Stimulated activated CD8-positive, alpha-beta memory T cell treated with anti-CD3 and anti-CD28 coated beads, Interleukin-7, amount 100 ng/mL, for 1 hour (primary cell): ENCODE results near the gene AKAP17A.

Experiments used
- DNase-seq, 2 donors: peaks; one replicate each; pipeline ENCODE4 v3.0.0-alpha.2; 2020; ENCODE audit warnings: low read depth in 2 of 2

The AKAP17A gene

DNA sequence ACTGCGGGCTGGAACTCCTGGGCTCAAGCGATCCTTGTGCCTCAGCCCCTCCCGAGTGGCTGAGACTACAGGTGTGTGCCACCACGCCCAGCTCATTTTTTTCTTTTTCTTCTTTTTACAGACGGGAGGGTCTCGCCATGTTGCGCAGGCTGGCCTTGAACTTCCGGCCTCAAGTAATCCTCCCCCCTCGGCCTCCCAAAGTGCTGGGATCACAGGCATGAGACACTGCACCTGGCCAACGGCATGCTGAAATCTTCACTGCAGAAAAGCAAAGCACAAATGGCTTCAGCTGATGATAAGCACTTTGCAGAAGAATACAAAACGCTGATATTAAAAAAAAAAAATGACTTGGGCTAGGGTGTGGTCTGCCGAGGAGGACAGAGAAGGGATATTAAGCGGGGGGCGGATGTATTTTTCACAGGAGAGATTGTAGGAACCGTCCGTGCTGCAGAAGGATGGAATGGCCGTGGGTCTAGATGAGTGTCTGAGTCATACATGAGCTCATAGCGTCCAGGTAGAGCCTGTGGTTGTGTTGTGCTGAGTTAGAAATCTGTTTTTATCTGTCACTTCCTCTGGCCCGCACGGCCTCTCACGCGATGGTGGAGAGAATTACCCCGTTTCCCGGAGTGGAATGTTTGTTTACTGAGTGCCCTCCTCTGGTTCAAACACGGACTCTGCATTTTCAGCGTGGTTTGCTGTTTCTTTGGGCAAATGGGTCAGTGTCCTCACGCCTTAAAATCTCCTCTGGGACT, 8.5 kb upstream of the AKAP17A start:
- no peak for DNase-seq

GRCh38 chrX:1584237-1585011, 7.0 kb upstream of the AKAP17A start:
- DNase-seq, result no peak

GRCh38 chrX:1587161-1587560, 4.2 kb upstream of the AKAP17A start:
- no peak for DNase-seq

GRCh38 chrX:1589356-1590130, 1.9 kb upstream of the AKAP17A start:
- DNase-seq, result no peak

DNA sequence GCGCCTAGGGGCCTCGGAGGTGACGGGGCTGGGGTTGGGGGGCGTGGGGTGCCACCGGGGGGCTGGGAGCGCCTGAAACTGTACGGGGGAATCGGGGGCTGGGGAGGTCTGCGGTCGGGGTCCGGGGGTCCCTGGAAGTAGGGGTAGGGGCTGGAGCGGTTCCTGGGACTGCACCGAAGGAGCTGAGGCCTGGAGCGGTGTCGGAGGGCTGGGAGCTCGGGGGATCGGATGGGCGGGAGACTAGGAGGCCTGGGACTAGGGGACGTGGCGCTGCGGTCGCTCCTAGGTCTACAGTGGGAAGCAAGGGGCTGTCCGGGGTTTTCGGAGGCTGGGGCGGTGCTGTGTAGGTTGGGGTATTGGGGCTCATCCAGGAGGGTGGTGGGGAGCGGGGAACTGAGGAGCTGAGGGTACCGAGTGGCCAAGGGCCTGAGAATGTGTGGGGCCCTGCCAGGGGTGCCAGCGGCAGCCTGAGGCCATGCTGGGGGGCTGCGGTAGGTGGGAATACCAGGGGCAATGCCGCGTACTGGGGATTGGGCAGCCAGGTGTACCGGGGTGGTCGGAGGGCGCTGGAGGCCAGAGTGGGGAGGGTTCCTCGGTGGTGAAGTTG, 562 bp downstream of the AKAP17A start:
- no peak for DNase-seq

- DNase-seq, result no peak
Observed at GRCh38 chrX:1592470-1593142, 1.2 kb downstream of the AKAP17A start.

- DNase-seq, result no peak
Observed at GRCh38 chrX:1593286-1594271, 2.2 kb downstream of the AKAP17A start.

- no peak for DNase-seq
Observed at GRCh38 chrX:1595711-1596060, 4.3 kb downstream of the AKAP17A start.

GRCh38 chrX:1596676-1597344, 5.4 kb downstream of the AKAP17A start:
- DNase-seq, result no peak

DNA sequence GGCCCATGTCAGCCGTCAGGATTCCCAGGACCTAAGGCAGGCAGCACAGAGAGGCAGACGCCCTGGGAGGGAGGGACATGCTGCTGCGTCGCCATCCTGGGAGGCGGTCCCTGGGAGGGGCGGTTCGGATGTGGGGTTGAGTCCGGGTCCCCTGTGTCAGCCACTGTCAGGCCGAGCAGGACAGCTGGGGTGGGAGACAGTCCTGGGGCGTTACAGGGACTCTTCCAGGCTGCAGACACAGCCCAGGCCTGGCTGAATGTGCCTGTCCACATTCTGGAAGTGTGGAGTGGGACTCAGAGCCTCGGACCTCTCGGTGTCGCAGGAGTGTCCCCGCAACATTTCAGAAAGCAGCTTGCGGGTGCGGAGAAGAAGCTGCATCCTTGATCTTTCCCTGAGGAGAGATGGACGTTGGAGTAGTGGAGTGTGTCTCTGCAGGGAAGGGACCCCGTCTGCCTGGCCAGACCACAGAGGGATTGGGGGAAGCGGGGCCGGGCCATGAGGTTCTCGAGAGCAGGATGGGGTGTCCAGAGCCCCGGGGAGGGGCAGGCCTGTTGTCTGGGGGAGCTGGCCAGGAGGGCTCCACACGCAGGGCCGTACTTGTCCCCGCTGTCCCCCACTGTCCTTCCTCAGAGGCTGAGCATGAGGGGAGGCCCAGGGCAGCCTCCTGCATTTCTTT, 6.1 kb downstream of the AKAP17A start:
- no peak for DNase-seq

DNA sequence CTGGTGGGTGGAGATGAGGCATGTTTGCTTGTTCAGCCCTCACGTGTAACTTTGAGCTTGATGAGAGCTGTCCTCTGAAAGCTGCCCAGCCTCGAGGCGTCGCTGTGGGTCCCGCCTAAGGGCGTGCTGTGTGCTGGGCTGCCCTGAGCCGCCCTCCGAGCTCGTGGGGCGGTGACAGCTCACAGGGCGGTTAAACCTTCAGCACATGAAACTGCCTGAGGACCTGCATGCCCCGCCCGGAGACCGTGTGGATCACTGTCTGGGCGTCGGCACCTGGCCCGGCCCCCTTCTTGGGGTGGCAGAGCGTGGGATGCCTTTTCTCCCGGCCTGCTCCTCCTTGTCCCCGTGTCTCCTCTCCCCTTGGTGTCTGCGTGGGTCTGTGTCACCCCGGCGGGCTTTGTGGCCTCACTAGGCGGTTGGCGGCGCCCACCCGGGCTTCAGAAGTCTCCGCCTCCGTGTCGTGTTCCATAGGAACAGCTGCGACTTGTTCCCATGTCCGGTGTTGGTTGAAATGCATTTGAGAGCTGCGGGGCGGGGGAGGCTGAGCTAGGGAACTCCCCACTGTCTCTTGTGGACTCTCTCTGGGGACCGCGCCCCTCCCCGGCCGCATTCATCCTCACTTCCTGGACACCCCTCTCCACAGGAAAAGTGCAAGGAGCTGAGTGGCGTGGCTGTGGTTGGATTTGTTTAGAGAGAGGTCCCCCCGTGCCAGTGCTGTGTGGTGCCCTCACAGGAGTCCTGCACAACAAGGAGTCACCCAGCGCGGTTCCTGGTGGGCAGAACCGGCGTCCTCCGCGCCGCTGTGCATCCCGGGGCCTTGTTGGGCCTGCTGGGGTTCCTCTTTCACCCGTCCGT, 6.8 kb downstream of the AKAP17A start:
- no peak for DNase-seq

GRCh38 chrX:1598876-1599790, 7.7 kb downstream of the AKAP17A start:
- no peak for DNase-seq

- DNase-seq, result no peak
Observed at GRCh38 chrX:1599791-1600405, 8.5 kb downstream of the AKAP17A start.

DNA sequence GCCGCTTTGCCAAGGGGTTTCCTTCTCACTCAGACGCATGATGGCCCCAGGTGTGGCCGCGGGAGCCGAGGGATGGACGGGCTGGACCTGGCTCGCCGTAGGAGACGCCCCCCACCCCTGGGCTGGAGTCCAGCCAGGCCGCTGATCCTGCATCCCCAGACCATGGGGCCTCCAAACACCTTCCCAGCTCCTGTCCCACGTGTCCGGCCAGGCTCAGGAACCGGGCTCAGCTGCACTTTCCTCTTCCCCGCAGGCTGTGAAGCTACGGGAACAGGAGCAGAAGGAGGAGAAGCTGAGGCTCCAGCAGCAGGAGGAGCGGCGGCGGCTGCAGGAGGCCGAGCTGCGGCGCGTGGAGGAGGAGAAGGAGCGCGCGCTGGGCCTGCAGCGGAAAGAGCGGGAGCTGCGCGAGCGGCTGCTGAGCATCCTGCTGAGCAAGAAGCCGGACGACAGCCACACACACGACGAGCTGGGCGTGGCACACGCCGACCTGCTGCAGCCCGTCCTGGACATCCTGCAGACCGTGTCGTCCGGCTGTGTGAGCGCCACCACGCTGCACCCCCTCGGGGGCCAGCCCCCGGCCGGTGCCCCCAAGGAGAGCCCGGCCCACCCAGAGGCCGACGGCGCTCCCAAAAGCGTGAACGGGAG, 9.1 kb downstream of the AKAP17A start:
- no peak for DNase-seq

GRCh38 chrX:1601051-1601767, 9.8 kb downstream of the AKAP17A start:
- no peak for DNase-seq

- no peak for DNase-seq
Observed at GRCh38 chrX:1601768-1602085, 10.3 kb downstream of the AKAP17A start.
